ENCODE measurements around the gene TRH.
"Not testable (repeated sequence)": the region's sequence is repeated elsewhere in the genome, so short reads cannot be mapped to it uniquely, and the experiment has no call there.

TRH gene

GRCh38 chr3:129975705-129976048 lies 1.2 kb downstream of the TRH start:
- Mint-ChIP-seq H3K36me3 (ENCODE audit: low read depth) (no peaks in the 10 kb centered on the region), H3K4me1 (ENCODE audit: low read depth) (peaks cover 8% of the 10 kb centered on the region), H3K27ac (no peak overlapping the region), H3K27me3 (peaks cover 71% of the 10 kb centered on the region), H3K4me3 (peak overlapping the region; percentile 61), H3K9me3 (no peaks in the 10 kb centered on the region)
- no peak for DNase-seq

- peaks cover 67% of the 10 kb centered on the region for H3K27me3 Mint-ChIP-seq
These were observed 1.8 kb downstream of the TRH start for GRCh38 chr3:129976286-129976685.

GRCh38 chr3:129978123-129978522 lies 3.6 kb downstream of the TRH start:
- Mint-ChIP-seq H3K27ac (no peak overlapping the region), H3K9me3 (no peaks in the 10 kb centered on the region), H3K4me1 (ENCODE audit: low read depth) (peaks cover 8% of the 10 kb centered on the region), H3K4me3 (no peak overlapping the region), H3K36me3 (ENCODE audit: low read depth) (no peaks in the 10 kb centered on the region), H3K27me3 (peaks cover 52% of the 10 kb centered on the region)
- no peak for DNase-seq

More at GRCh38 chr3:129976286-129976685, 1.8 kb downstream of the TRH start:
- peaks cover 8% of the 10 kb centered on the region for H3K4me1 Mint-ChIP-seq (ENCODE audit: low read depth)
- H3K36me3 Mint-ChIP-seq (ENCODE audit: low read depth) = no peaks in the 10 kb centered on the region
- no peak overlapping the region for H3K27ac Mint-ChIP-seq
- no peaks in the 10 kb centered on the region for H3K9me3 Mint-ChIP-seq
- H3K4me3 Mint-ChIP-seq = no peak overlapping the region
- no peak for DNase-seq

GRCh38 chr3:129979905-129980304 lies 5.4 kb downstream of the TRH start:
- H3K27ac Mint-ChIP-seq = no peak overlapping the region
- H3K9me3 Mint-ChIP-seq = no peaks in the 10 kb centered on the region
- peaks cover 36% of the 10 kb centered on the region for H3K27me3 Mint-ChIP-seq
- DNase-seq = no peak
- H3K36me3 Mint-ChIP-seq (ENCODE audit: low read depth) = no peaks in the 10 kb centered on the region
- peaks cover 6% of the 10 kb centered on the region for H3K4me1 Mint-ChIP-seq (ENCODE audit: low read depth)
- H3K4me3 Mint-ChIP-seq = no peak overlapping the region

- no peaks in the 10 kb centered on the region for H3K4me1 Mint-ChIP-seq (ENCODE audit: low read depth)
These were observed 9.0 kb downstream of the TRH start for GRCh38 chr3:129983561-129983960.

GRCh38 chr3:129984125-129984524 lies 9.6 kb downstream of the TRH start:
- no peaks in the 10 kb centered on the region for H3K27me3 Mint-ChIP-seq

More at GRCh38 chr3:129983561-129983960, 9.0 kb downstream of the TRH start:
- no peak overlapping the region for H3K27ac Mint-ChIP-seq
- DNase-seq = no peak
- no peaks in the 10 kb centered on the region for H3K36me3 Mint-ChIP-seq (ENCODE audit: low read depth)
- no peak overlapping the region for H3K4me3 Mint-ChIP-seq
- H3K27me3 Mint-ChIP-seq = peaks cover 4% of the 10 kb centered on the region
- H3K9me3 Mint-ChIP-seq = no peaks in the 10 kb centered on the region

GRCh38 chr3:129985113-129985512 lies 10.6 kb downstream of the TRH start:
- no peaks in the 10 kb centered on the region for H3K36me3 Mint-ChIP-seq (ENCODE audit: low read depth)
- no peak overlapping the region for H3K27ac Mint-ChIP-seq
- H3K27me3 Mint-ChIP-seq = no peaks in the 10 kb centered on the region

More at GRCh38 chr3:129984125-129984524, 9.6 kb downstream of the TRH start:
- Mint-ChIP-seq H3K4me3 (no peak overlapping the region), H3K36me3 (ENCODE audit: low read depth) (no peaks in the 10 kb centered on the region), H3K9me3 (no peaks in the 10 kb centered on the region), H3K27ac (no peak overlapping the region), H3K4me1 (ENCODE audit: low read depth) (no peaks in the 10 kb centered on the region)
- DNase-seq = no peak

GRCh38 chr3:129988429-129988828 lies 13.9 kb downstream of the TRH start:
- Mint-ChIP-seq H3K9me3 (no peaks in the 10 kb centered on the region), H3K36me3 (ENCODE audit: low read depth) (no peaks in the 10 kb centered on the region), H3K27ac (no peak overlapping the region), H3K27me3 (peaks cover 13% of the 10 kb centered on the region), H3K4me1 (ENCODE audit: low read depth) (no peaks in the 10 kb centered on the region), H3K4me3 (no peak overlapping the region)
- no peak for DNase-seq

More at GRCh38 chr3:129985113-129985512, 10.6 kb downstream of the TRH start:
- DNase-seq = no peak
- no peak overlapping the region for H3K4me3 Mint-ChIP-seq
- no peaks in the 10 kb centered on the region for H3K9me3 Mint-ChIP-seq
- no peaks in the 10 kb centered on the region for H3K4me1 Mint-ChIP-seq (ENCODE audit: low read depth)

- H3K9me3 Mint-ChIP-seq = no peaks in the 10 kb centered on the region
- peaks cover 16% of the 10 kb centered on the region for H3K27me3 Mint-ChIP-seq
- no peaks in the 10 kb centered on the region for H3K4me1 Mint-ChIP-seq (ENCODE audit: low read depth)
- DNase-seq = no peak
- no peak overlapping the region for H3K4me3 Mint-ChIP-seq
- no peak overlapping the region for H3K27ac Mint-ChIP-seq
- no peaks in the 10 kb centered on the region for H3K36me3 Mint-ChIP-seq (ENCODE audit: low read depth)
These were observed 14.9 kb downstream of the TRH start for GRCh38 chr3:129989414-129989813.

- Mint-ChIP-seq H3K4me3 (no peak overlapping the region), H3K27me3 (peaks cover 20% of the 10 kb centered on the region), H3K27ac (no peak overlapping the region), H3K4me1 (ENCODE audit: low read depth) (no peaks in the 10 kb centered on the region), H3K9me3 (no peaks in the 10 kb centered on the region), H3K36me3 (ENCODE audit: low read depth) (no peaks in the 10 kb centered on the region)
- no peak for DNase-seq
These were observed 18.3 kb downstream of the TRH start for GRCh38 chr3:129992781-129993180.

- no peak overlapping the region for H3K27ac Mint-ChIP-seq
- no peak for DNase-seq
- H3K4me1 Mint-ChIP-seq (ENCODE audit: low read depth) = no peaks in the 10 kb centered on the region
- H3K4me3 Mint-ChIP-seq = no peak overlapping the region
- H3K9me3 Mint-ChIP-seq = no peaks in the 10 kb centered on the region
- H3K36me3 Mint-ChIP-seq (ENCODE audit: low read depth) = no peaks in the 10 kb centered on the region
- peaks cover 31% of the 10 kb centered on the region for H3K27me3 Mint-ChIP-seq
These were observed 20.5 kb downstream of the TRH start for GRCh38 chr3:129994883-129995559.

- H3K27ac Mint-ChIP-seq = no peak overlapping the region
- H3K4me1 Mint-ChIP-seq (ENCODE audit: low read depth) = no peaks in the 10 kb centered on the region
- DNase-seq = no peak
- H3K27me3 Mint-ChIP-seq = peaks cover 36% of the 10 kb centered on the region
- no peaks in the 10 kb centered on the region for H3K9me3 Mint-ChIP-seq
- H3K36me3 Mint-ChIP-seq (ENCODE audit: low read depth) = no peaks in the 10 kb centered on the region
- H3K4me3 Mint-ChIP-seq = no peak overlapping the region
These were observed 21.6 kb downstream of the TRH start for GRCh38 chr3:129996073-129996472.

GRCh38 chr3:129999176-129999575 lies 24.7 kb downstream of the TRH start:
- not testable (repeated sequence) for H3K4me1 Mint-ChIP-seq (ENCODE audit: low read depth); H3K4me3 Mint-ChIP-seq; H3K9me3 Mint-ChIP-seq; H3K27ac Mint-ChIP-seq; DNase-seq; H3K36me3 Mint-ChIP-seq (ENCODE audit: low read depth)
- peaks cover 43% of the 10 kb centered on the region for H3K27me3 Mint-ChIP-seq

- not testable (repeated sequence) for H3K36me3 Mint-ChIP-seq (ENCODE audit: low read depth); H3K9me3 Mint-ChIP-seq; H3K4me1 Mint-ChIP-seq (ENCODE audit: low read depth); H3K27ac Mint-ChIP-seq
- Mint-ChIP-seq H3K27me3 (peaks cover 62% of the 10 kb centered on the region), H3K4me3 (peak overlapping the region; percentile 50)
- DNase-seq = peak; percentile 85
These were observed 28.4 kb downstream of the TRH start for GRCh38 chr3:130002666-130003598.

- H3K36me3 Mint-ChIP-seq (ENCODE audit: low read depth) = no peaks in the 10 kb centered on the region
- DNase-seq = no peak
- no peak overlapping the region for H3K27ac Mint-ChIP-seq
- no peaks in the 10 kb centered on the region for H3K4me1 Mint-ChIP-seq (ENCODE audit: low read depth)
- no peak overlapping the region for H3K4me3 Mint-ChIP-seq
- no peaks in the 10 kb centered on the region for H3K9me3 Mint-ChIP-seq
- peaks cover 22% of the 10 kb centered on the region for H3K27me3 Mint-ChIP-seq
These were observed 36.0 kb downstream of the TRH start for GRCh38 chr3:130010556-130010955.
